Calu3 (cell line): Measurements from ENCODE around the gene SYNGR1. TPM values are rescaled to one million over a fixed set of nuclear protein-coding genes. Genes with fewer than 3 reads are reported as not detected.

ENCODE experiments used
- BruUV-seq: library from RNA; stranded (reverse); fragments of 400-500 nt; replicated peaks from 2 replicates; lab custom pipeline; 2021; lab: Mats Ljungman, UMichigan
- CTCF ChIA-PET: fragments of 300-600 bp; sonication (Branson Sonifier 250); formaldehyde crosslinking; loops from one replicate; lab custom pipeline; 2022; ENCODE audit warnings: antibody characterized with exemption; lab: Charles Lee
- DNase-seq: peaks from one replicate; pipeline ENCODE4 v3.0.0; 2022
- H3K27ac Mint-ChIP-seq: one replicate; pipeline ENCODE4 v1.8.0; 2022; ENCODE audit warnings: mixed read lengths; ENCODE audit not compliant: unreplicated experiment
- H3K27me3 Mint-ChIP-seq: one replicate; pipeline ENCODE4 v1.8.0; 2022; ENCODE audit warnings: mixed read lengths; ENCODE audit not compliant: unreplicated experiment
- H3K36me3 Mint-ChIP-seq: one replicate; pipeline ENCODE4 v1.8.0; 2022; ENCODE audit warnings: mild to moderate bottlenecking, moderate library complexity, mixed read lengths; ENCODE audit not compliant: insufficient read depth, unreplicated experiment
- H3K4me1 Mint-ChIP-seq: one replicate; pipeline ENCODE4 v1.8.0; 2022; ENCODE audit warnings: mild to moderate bottlenecking, low read depth, mixed read lengths; ENCODE audit not compliant: unreplicated experiment
- H3K4me3 Mint-ChIP-seq: one replicate; pipeline ENCODE4 v1.8.0; 2022; ENCODE audit warnings: mild to moderate bottlenecking, low read depth, moderate library complexity, mixed read lengths; ENCODE audit not compliant: unreplicated experiment
- H3K9me3 Mint-ChIP-seq: one replicate; pipeline ENCODE4 v1.8.0; 2022; ENCODE audit warnings: low read depth, mixed read lengths; ENCODE audit not compliant: unreplicated experiment
- intact Hi-C: fragments of 100-400 bp; cut with micrococcal nuclease; formaldehyde crosslinking; loops from one replicate; pipeline ENCODE4 v1.10.0; 2022; ENCODE audit not compliant: unreplicated experiment
- total RNA-seq: library from RNA; stranded (reverse); gene quantifications from 2 replicates; pipeline ENCODE4 v1.2.3, GENCODE V29; 2022
- TF ChIP-seq, protein P1 (sequence below): fragments of 200-600 bp; IDR thresholded peaks from one replicate; pipeline ENCODE4 v1.8.0; 2022; ENCODE audit warnings: antibody characterized with exemption; ENCODE audit not compliant: unreplicated experiment

The SYNGR1 gene
- total RNA-seq, 1 experiment from 2014 or later, result 12.3 TPM

DNA sequence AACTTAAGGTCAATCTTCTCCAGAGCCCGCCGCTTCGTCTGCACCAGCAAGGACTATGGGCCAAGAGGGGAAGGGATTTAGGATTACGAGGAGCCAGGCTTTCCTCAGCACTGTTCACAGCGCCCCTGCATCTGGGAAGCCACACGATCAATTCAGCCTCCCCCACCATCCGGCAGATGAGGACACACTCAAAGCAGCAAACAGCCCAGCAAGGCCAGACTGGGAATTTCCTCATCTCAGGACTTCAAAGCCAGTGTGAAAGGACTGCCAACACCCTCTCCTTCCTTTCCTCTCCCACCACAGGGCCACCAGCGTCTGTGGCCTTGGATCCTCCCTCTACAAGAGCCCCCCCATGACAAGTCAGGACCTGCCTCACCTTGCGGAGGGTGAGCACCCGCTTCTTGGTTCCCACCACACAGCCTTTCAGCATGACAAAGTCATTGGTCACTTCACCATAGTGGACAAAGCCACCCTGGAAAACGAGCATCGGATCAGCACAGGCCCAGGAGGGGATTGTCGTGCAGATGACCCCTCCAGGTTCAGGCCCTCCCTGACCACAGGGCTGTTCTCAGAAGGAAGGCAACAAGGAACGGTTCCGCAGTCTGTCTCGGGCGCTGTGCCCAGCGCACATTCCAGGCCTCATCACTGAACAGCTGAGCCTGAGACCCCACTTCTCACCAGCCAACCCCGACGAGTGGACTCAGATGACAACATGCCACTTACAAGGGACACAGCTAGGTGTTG, 36.4 kb upstream of the SYNGR1 start:
- no TSS peak for BruUV-seq
- no peaks in the 10 kb centered on the region for H3K27me3 Mint-ChIP-seq
- peak overlapping the region; percentile 64 for H3K27ac Mint-ChIP-seq
- peaks cover 98% of the 10 kb centered on the region for H3K36me3 Mint-ChIP-seq
- peaks cover 71% of the 10 kb centered on the region for H3K4me1 Mint-ChIP-seq
- TF ChIP-seq, protein P1, sequence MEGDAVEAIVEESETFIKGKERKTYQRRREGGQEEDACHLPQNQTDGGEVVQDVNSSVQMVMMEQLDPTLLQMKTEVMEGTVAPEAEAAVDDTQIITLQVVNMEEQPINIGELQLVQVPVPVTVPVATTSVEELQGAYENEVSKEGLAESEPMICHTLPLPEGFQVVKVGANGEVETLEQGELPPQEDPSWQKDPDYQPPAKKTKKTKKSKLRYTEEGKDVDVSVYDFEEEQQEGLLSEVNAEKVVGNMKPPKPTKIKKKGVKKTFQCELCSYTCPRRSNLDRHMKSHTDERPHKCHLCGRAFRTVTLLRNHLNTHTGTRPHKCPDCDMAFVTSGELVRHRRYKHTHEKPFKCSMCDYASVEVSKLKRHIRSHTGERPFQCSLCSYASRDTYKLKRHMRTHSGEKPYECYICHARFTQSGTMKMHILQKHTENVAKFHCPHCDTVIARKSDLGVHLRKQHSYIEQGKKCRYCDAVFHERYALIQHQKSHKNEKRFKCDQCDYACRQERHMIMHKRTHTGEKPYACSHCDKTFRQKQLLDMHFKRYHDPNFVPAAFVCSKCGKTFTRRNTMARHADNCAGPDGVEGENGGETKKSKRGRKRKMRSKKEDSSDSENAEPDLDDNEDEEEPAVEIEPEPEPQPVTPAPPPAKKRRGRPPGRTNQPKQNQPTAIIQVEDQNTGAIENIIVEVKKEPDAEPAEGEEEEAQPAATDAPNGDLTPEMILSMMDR, result no peak
- intact Hi-C loops, result loop anchor here (10.0 kb wide), 1 partner anchor 211 kb away; the partner anchor contains the start of gene ATF4
- DNase-seq, result no peak
- CTCF ChIA-PET, result no interaction called here
- no peak overlapping the region for H3K4me3 Mint-ChIP-seq
- H3K9me3 Mint-ChIP-seq, result no peaks in the 10 kb centered on the region

DNA sequence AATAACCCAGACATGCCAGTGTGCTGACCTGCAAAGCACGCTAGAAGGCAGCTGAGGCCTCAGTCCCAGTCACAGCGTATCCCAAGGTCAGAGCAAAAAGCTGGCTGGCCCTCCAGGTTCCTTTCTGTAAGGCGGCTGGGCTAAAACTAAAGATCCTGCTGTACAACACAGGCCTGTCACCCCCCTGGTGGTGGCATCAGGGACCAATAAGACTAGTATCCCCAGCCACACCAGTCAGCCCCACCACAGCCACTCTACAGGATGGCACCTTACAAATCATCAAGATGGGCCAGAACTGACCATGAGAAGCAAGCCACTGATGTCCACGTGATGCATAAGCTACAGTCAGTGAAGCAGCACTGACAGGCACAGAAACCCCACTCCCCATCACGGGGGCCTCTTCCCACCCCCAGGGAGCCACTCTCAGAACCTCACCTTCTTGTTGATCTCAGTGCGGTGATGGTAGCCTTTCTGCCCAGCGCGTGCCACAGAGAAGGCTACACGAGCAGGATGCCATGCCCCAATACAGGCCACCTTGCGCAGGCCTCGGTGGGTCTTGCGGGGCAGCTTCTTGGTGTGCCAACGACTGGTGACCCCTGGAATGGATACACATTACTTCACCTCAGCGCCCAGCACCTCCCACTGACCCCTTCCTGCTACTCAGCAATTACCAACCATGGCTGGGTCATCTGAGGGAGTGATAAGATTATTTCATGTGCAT, 35.4 kb upstream of the SYNGR1 start:
- Mint-ChIP-seq H3K4me1 (peaks cover 63% of the 10 kb centered on the region), H3K9me3 (no peaks in the 10 kb centered on the region), H3K36me3 (peaks cover 98% of the 10 kb centered on the region), H3K27me3 (peaks cover 5% of the 10 kb centered on the region), H3K27ac (no peak overlapping the region), H3K4me3 (peak overlapping the region; percentile 95)
- intact Hi-C loops, result loop anchor here (10.0 kb wide), 1 partner anchor 210 kb away; the partner anchor contains the start of gene ATF4
- CTCF ChIA-PET, result interaction anchor here (0.5 to 2.3 kb wide), 2 partner anchors 144 to 1588 kb away, joined by 4 to 16 read pairs; no protein-coding TSS in a partner anchor
- TF ChIP-seq, protein P1, result no peak
- no peak for DNase-seq
- no TSS peak for BruUV-seq

DNA sequence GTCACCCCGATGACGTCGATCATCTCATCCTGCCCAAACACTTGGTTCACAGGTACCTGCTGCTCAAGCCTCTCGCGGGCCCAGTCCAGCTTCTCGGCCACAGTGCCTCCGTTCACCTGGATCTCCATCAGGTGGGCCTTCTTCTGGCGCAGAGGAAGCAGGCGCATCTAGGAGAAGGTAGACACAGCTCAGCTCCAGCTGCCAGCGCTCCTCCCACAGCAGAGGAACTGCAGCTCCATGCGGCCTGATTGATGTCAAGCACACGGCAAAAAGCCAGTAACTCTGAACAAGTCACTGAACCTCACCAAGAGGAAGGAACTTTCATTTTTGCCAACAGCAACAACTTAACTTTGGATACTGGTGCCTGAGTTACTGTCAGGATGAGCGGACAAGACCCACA, 34.4 kb upstream of the SYNGR1 start:
- DNase-seq, result no peak
- Mint-ChIP-seq H3K4me3 (peak overlapping the region; percentile 95), H3K27ac (peak overlapping the region; percentile 70), H3K4me1 (peaks cover 63% of the 10 kb centered on the region), H3K27me3 (peaks cover 12% of the 10 kb centered on the region), H3K36me3 (peaks cover 100% of the 10 kb centered on the region), H3K9me3 (no peaks in the 10 kb centered on the region)
- CTCF ChIA-PET, result interaction anchor here (2.3 kb wide), 1 partner anchor 145 kb away, joined by 16 read pairs; no protein-coding TSS in a partner anchor
- no TSS peak for BruUV-seq
- intact Hi-C loops, result loop anchor here (5.0 to 10.0 kb wide), 2 partner anchors 209 to 308 kb away; partner anchors contain the start of gene ATF4
- TF ChIP-seq, protein P1, result no peak

DNA sequence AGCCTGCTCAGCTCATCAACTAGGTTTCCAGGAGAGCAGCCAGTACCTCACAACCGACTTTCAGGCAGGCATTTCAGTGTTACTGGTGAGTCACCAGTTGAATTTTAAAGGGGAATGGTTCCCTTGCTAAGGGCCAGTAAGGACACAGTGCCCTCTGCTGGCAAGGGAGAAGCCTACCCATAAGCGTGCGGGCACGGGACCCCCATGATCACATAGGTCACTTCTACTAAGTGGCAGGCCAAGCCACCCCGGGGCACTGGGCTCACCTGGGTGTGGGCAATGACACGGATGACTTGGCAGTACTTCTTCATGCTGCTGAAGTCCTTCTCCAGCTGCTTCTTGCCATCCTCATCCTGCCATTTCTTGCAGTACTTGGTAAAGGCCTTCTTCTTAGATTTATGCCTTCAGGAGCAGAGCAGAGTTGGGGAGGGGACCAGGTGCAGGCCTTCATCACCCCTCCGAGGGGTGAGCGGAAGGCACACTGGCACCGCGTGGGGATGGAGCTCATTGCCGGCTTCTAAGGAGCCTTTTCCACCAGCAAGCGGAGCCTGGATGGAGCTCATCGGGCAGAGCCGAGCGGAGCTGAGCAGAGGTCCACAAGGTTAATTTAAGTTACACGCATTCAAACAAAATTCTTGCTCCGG, 33.2 kb upstream of the SYNGR1 start:
- DNase-seq, result peak; percentile 86
- no TSS peak for BruUV-seq
- peaks cover 99% of the 10 kb centered on the region for H3K36me3 Mint-ChIP-seq
- TF ChIP-seq, protein P1, result peak; percentile 95
- H3K27ac Mint-ChIP-seq, result peak overlapping the region; percentile 78
- H3K4me1 Mint-ChIP-seq, result peaks cover 53% of the 10 kb centered on the region
- no peaks in the 10 kb centered on the region for H3K9me3 Mint-ChIP-seq
- intact Hi-C loops, result loop anchor here (5.0 to 10.0 kb wide), 2 partner anchors 208 to 309 kb away; partner anchors contain the start of gene ATF4
- H3K27me3 Mint-ChIP-seq, result peaks cover 12% of the 10 kb centered on the region
- CTCF ChIA-PET, result interaction anchor here (0.5 to 4.3 kb wide), 11 partner anchors 24 to 1968 kb away, joined by 3 to 16 read pairs (median 3); partner anchors contain the start of gene TAB1
- peak overlapping the region; percentile 95 for H3K4me3 Mint-ChIP-seq
